ENCODE data around the gene NT5DC4. TPM values are rescaled to one million over a fixed set of nuclear protein-coding genes. Genes with fewer than 3 reads are reported as not detected.

The NT5DC4 gene
- polyA plus RNA-seq, 1 of the 3 experiments (the other 2 are of a cell fraction), result not detected

GRCh38 chr2:112730791-112731190, 10.0 kb downstream of the NT5DC4 start:
- Histone ChIP-seq H3K9me3 (no peaks in the 10 kb centered on the region), H3K36me3 (replicated peaks in 1 of 2; ENCODE audit: control insufficient read depth in 1 of 2, insufficient read depth in 2 of 2, low read length in 1 of 2) (no peaks in the 10 kb centered on the region), H3K4me3 (ENCODE audit: low read depth in 2 of 2, low read length in 1 of 2) (no peak overlapping the region), H3K79me2 (ENCODE audit: insufficient read depth) (no peaks in the 10 kb centered on the region), H4K20me1 (ENCODE audit: insufficient read depth) (no peaks in the 10 kb centered on the region), H3K27me3 (ENCODE audit: insufficient read depth) (no peaks in the 10 kb centered on the region), H3K9me2 (no peaks in the 10 kb centered on the region), H3K27ac (ENCODE audit: low read depth in 2 of 2, low read length in 1 of 2) (no peak overlapping the region), H3F3A (replicated peaks; ENCODE audit: insufficient read depth) (no peaks in the 10 kb centered on the region), H2AFZ (ENCODE audit: low read depth) (no peak overlapping the region), H3K9ac (no peak overlapping the region), H3K4me1 (ENCODE audit: control insufficient read depth in 1 of 2, insufficient read depth in 2 of 2, low read depth in 1 of 2, low read length in 1 of 2) (peaks cover 0 to 6% of the 10 kb centered on the region in 2 experiments; a peak in 1 of 4 replicates), H3K4me2 (no peak overlapping the region)
- WGBS (ENCODE audit: low lambda C conversion rate), result 80% methylated on average over 5 of the region's 5 CpGs
- POLR2A ChIA-PET, result no interaction called here
- no peak for DNase-seq
- TF ChIP-seq FOXM1 (IDR thresholded peaks at IDR 0.05; ENCODE audit: low read depth), result no peak
- TF ChIP-seq PBX3 (IDR thresholded peaks at IDR 0.05), result no peak
- no peak for TF ChIP-seq FOXJ3 (CRISPR knock-in tag; IDR thresholded peaks at IDR 0.05)
- TF ChIP-seq TEAD4 (IDR thresholded peaks at IDR 0.05; ENCODE audit: borderline replicate concordance, insufficient read depth), result no peak
- no peak for TF ChIP-seq SIN3A (IDR thresholded peaks at IDR 0.05; ENCODE audit: borderline replicate concordance, low read depth, low read length)
- TF ChIP-seq TAF1 (IDR thresholded peaks at IDR 0.05; ENCODE audit: borderline replicate concordance, low read depth, low read length), result no peak
- TF ChIP-seq CTCF (IDR thresholded peaks at IDR 0.05), result no peak
- no peak for TF ChIP-seq GABPA (IDR thresholded peaks at IDR 0.05; ENCODE audit: low read depth)
- no peak for TF ChIP-seq ZBTB33 (IDR thresholded peaks at IDR 0.05; ENCODE audit: borderline replicate concordance, low read depth)
- no peak for TF ChIP-seq EZH2phosphoT487 (IDR thresholded peaks at IDR 0.05; ENCODE audit: borderline replicate concordance, low read depth)
- CTCF ChIA-PET, result interaction anchor here (1.0 to 1.7 kb wide), 4 partner anchors 20 to 211 kb away, joined by 3 to 6 read pairs (median 5); no protein-coding TSS in a partner anchor

- no peak overlapping the region for H2AFZ ChIP-seq (ENCODE audit: low read depth)
- TF ChIP-seq FOXM1 (IDR thresholded peaks at IDR 0.05; ENCODE audit: low read depth) (no peak), ELF1 (IDR thresholded peaks at IDR 0.05) (no peak), FOXJ3 (CRISPR knock-in tag; IDR thresholded peaks at IDR 0.05) (no peak), ZBTB33 (IDR thresholded peaks at IDR 0.05; ENCODE audit: borderline replicate concordance, low read depth) (no peak), MAX (IDR thresholded peaks at IDR 0.05; ENCODE audit: low read depth) (no peak), CHD2 (IDR thresholded peaks at IDR 0.05; ENCODE audit: low read length, partially characterized antibody) (no peak), RAD21 (IDR thresholded peaks at IDR 0.05; ENCODE audit: low read length) (no peak), SMC3 (IDR thresholded peaks at IDR 0.05; ENCODE audit: low read depth, low read length) (no peak), GATA2 (CRISPR knock-in tag; IDR thresholded peaks at IDR 0.05) (no peak)
- H3K27ac ChIP-seq (ENCODE audit: low read depth in 2 of 2, low read length in 1 of 2), result no peak overlapping the region
- H3K9me2 ChIP-seq, result no peaks in the 10 kb centered on the region
- H3K9ac ChIP-seq, result no peak overlapping the region
- H3K9me3 ChIP-seq, result no peaks in the 10 kb centered on the region
- H3K4me3 ChIP-seq (ENCODE audit: low read depth in 2 of 2, low read length in 1 of 2), result no peak overlapping the region
- peaks cover 0 to 6% of the 10 kb centered on the region in 2 experiments; a peak in 1 of 4 replicates for H3K4me1 ChIP-seq (ENCODE audit: control insufficient read depth in 1 of 2, insufficient read depth in 2 of 2, low read depth in 1 of 2, low read length in 1 of 2)
- POLR2A ChIA-PET, result no interaction called here
- no peaks in the 10 kb centered on the region for H3K27me3 ChIP-seq (ENCODE audit: insufficient read depth)
- H3F3A ChIP-seq (replicated peaks; ENCODE audit: insufficient read depth), result peaks cover 5% of the 10 kb centered on the region
- DNase-seq, result no peak
- H4K20me1 ChIP-seq (ENCODE audit: insufficient read depth), result no peaks in the 10 kb centered on the region
- CTCF ChIA-PET, result interaction anchor here (1.2 to 1.7 kb wide), 4 partner anchors 11 to 210 kb away, joined by 3 to 6 read pairs (median 4); no protein-coding TSS in a partner anchor
- H3K4me2 ChIP-seq, result no peak overlapping the region
- no peaks in the 10 kb centered on the region for H3K36me3 ChIP-seq (replicated peaks in 1 of 2; ENCODE audit: control insufficient read depth in 1 of 2, insufficient read depth in 2 of 2, low read length in 1 of 2)
- H3K79me2 ChIP-seq (ENCODE audit: insufficient read depth), result no peaks in the 10 kb centered on the region
- 80% methylated on average over 2 of the region's 2 CpGs for WGBS (ENCODE audit: low lambda C conversion rate)
These were observed 10.7 kb downstream of the NT5DC4 start for GRCh38 chr2:112731479-112731878.
